Heart right ventricle (tissue), 16 donors: ENCODE data around the gene ATP4A. TPM values are rescaled to one million over a fixed set of nuclear protein-coding genes. Genes with fewer than 3 reads are reported as not detected.

Source experiments
- ATAC-seq, 8 donors: fragments of 200-7000 bp; cut with Tn5 transposase; one replicate each; pipeline ENCODE4 v1.9.1; 2020; ENCODE audit warnings: mild to moderate bottlenecking in 8 of 8, moderate library complexity in 8 of 8, moderate number of reproducible peaks in 1 of 8
- DNase-seq, 2 donors: peaks; one replicate each; pipeline ENCODE4 v3.0.0-alpha.2; 2020
- H3K27ac ChIP-seq, 10 donors: fragments of 200-600 bp; sonication (generic) in 2 of 10; one replicate each; pipeline versions ENCODE4 v1.5.0 to v1.8.0; 2020 to 2022; ENCODE audit warnings: mild to moderate bottlenecking in 3 of 10
- H3K27me3 ChIP-seq, 7 donors: fragments of 200-600 bp; one replicate each; pipeline ENCODE4 v1.8.0; 2021 to 2022; ENCODE audit warnings: mild to moderate bottlenecking in 2 of 7
- H3K36me3 ChIP-seq, 9 donors: fragments of 200-600 bp; sonication (generic) in 1 of 9; one replicate each; pipeline versions ENCODE4 v1.5.0 to v1.8.0; 2020 to 2022; ENCODE audit warnings: mild to moderate bottlenecking in 2 of 9
- H3K4me1 ChIP-seq, 9 donors: fragments of 200-600 bp; sonication (generic) in 1 of 9; one replicate each; pipeline versions ENCODE4 v1.5.0 to v1.8.0; 2020 to 2022; ENCODE audit warnings: mild to moderate bottlenecking in 4 of 9
- H3K4me3 ChIP-seq, 10 donors: fragments of 200-600 bp; sonication (generic) in 2 of 10; one replicate each; pipeline versions ENCODE4 v1.5.0 to v1.8.0; 2020 to 2022; ENCODE audit warnings: mild to moderate bottlenecking in 7 of 10, moderate library complexity in 2 of 10
- H3K9me3 ChIP-seq, 11 donors: fragments of 200-600 bp in 10 of 11; sonication (generic) in 2 of 11; one replicate each; pipeline versions ENCODE4 v1.5.0 to v1.8.0; 2013 to 2022; ENCODE audit warnings: mild to moderate bottlenecking in 2 of 11, control low read depth in 1 of 11, moderate library complexity in 1 of 11
- CTCF ChIP-seq, 9 donors: fragments of 200-600 bp; sonication (generic) in 2 of 9; IDR thresholded peaks; one replicate each; pipeline versions ENCODE4 v1.5.0 to v1.8.0; 2021 to 2022; ENCODE audit warnings: antibody characterized with exemption in 9 of 9, mild to moderate bottlenecking in 5 of 9, moderate library complexity in 1 of 9
- WGBS, 2 donors: extraction: QIAGEN DNeasy Blood & Tissue Kit; methylation state at CpG; one replicate each; pipeline ENCODE4 v1.1.7; 2013; ENCODE audit warnings: inconsistent platforms in 1 of 2; 5-methylcytosine and 5-hydroxymethylcytosine counted together
- intact Hi-C, 10 donors: fragments of 100-400 bp; cut with DNase I; formaldehyde crosslinking; loops; one replicate each; pipeline versions ENCODE4 v1.11.1 to v1.14.2; 2022
- polyA plus RNA-seq, 2 donors: library from polyadenylated mRNA; stranded (reverse); fragments of 200-250 nt; gene quantifications; one replicate each; pipeline ENCODE4 v1.2.3, GENCODE V29; 2013
- total RNA-seq, 10 donors: library from RNA; stranded (reverse); fragmentation: NEBNext Ultra II Directional in 3 of 10; extraction: Animal tissue kit (Norgen Biotek cat#: 25700) in 3 of 10; gene quantifications; one replicate each; pipeline versions ENCODE4 v1.2.1 to v1.2.4, GENCODE V29; 2021 to 2023
- donor health status: Arrhythmogenic right ventricular cardiomyopathy.
- donor health status: ischemic (EF 13 %, LVEDD 7.1; RV severe dilation, severe dysfunction).
- donor health status: healthy with polysubstance abuse.
- donor health status: DM: no; HTN: yes; CAD: no.
- donor health status: DM: no; HTN: no; CAD: no.
- donor health status: ischemic (EF 25% LVEDD 6.9; RV normal size, moderate dysfunction).
- donor health status: ischemic (EF 25% LVEDD 5.7; RV mildly dilated, moderate dysfunction).
- donor health status: healthy.
- donor health status: DM: yes; HTN: yes; CAD: no.
- donor health status: Ischemic cardiomyopathy.
- donor health status: ischemic (EF 35%, LVEDD 5.7; RV mildly dilated, moderate dysfunction).
- donor health status: nonischemic (EF 11% LVEDD 7.7; RV severe dilation, severe dysfunction).
- donor health status: DM: yes; HTN: yes; CAD: no.
- donor health status: PGD.
- donor health status: ischemic (EF 29% LVEDD 5.4; RV normal size, mild dysfunction).
- donor health status: nonischemic (EF 23%, LVEDD 6.1; RV moderate dilation, normal function).

The ATP4A gene
- total and polyA plus RNA-seq, 12 donors = not detected

- DNase-seq (no peak), ATAC-seq (no peak)
- Histone ChIP-seq H3K4me1 (no peaks in the 10 kb centered on the region), H3K27me3 (peaks cover 0 to 14% (median 5%) of the 10 kb centered on the region in 7 donors), H3K36me3 (no peaks in the 10 kb centered on the region), H3K4me3 (no peak overlapping the region), H3K27ac (no peak overlapping the region), H3K9me3 (peaks cover 0 to 26% (median 9%) of the 10 kb centered on the region in 11 donors)
- TF ChIP-seq CTCF (IDR thresholded peaks at IDR 0.05) = no peak
- 76 to 85% methylated on average over 1 of the region's 1 CpG for WGBS, 2 donors
- intact Hi-C loops = no loop called here
Measured at GRCh38 chr19:35577918-35578317, 14.5 kb upstream of the ATP4A start.

- Histone ChIP-seq H3K36me3 (no peaks in the 10 kb centered on the region), H3K4me3 (no peak overlapping the region), H3K27ac (no peak overlapping the region), H3K4me1 (no peaks in the 10 kb centered on the region), H3K27me3 (peaks cover 0 to 35% (median 15%) of the 10 kb centered on the region in 7 donors), H3K9me3 (peaks cover 0 to 18% (median 9%) of the 10 kb centered on the region in 11 donors)
- intact Hi-C loops = no loop called here
- WGBS, 2 donors = 84 to 96% methylated on average over 1 of the region's 1 CpG
- ATAC-seq = no peak
- no peak for TF ChIP-seq CTCF (IDR thresholded peaks at IDR 0.05)
- DNase-seq = no peak
Measured at GRCh38 chr19:35571406-35571965, 8.0 kb upstream of the ATP4A start.

- ATAC-seq = no peak
- WGBS, 2 donors = 59 to 65% methylated on average over 5 of the region's 5 CpGs
Measured at GRCh38 chr19:35569281-35569781, 5.9 kb upstream of the ATP4A start.

GRCh38 chr19:35566738-35567137 is 3.3 kb upstream of the ATP4A start:
- H3K9me3 ChIP-seq = no peaks in the 10 kb centered on the region
- peaks cover 0 to 52% (median 32%) of the 10 kb centered on the region in 7 donors for H3K27me3 ChIP-seq
- no peaks in the 10 kb centered on the region for H3K4me1 ChIP-seq
- H3K4me3 ChIP-seq = no peak overlapping the region
- H3K36me3 ChIP-seq = no peaks in the 10 kb centered on the region
- no peak for ATAC-seq
- WGBS, 2 donors = 79 to 83% methylated on average over 7 of the region's 7 CpGs
- H3K27ac ChIP-seq = no peak overlapping the region
- DNase-seq = no peak
- TF ChIP-seq CTCF (IDR thresholded peaks at IDR 0.05) = no peak
- intact Hi-C loops = no loop called here

More at GRCh38 chr19:35569281-35569781, 5.9 kb upstream of the ATP4A start:
- no peak for DNase-seq
- no peaks in the 10 kb centered on the region for H3K4me1 ChIP-seq
- H3K27me3 ChIP-seq = peaks cover 0 to 45% (median 15%) of the 10 kb centered on the region in 7 donors
- no peaks in the 10 kb centered on the region for H3K36me3 ChIP-seq
- H3K9me3 ChIP-seq = peaks cover 0 to 2% (median 0%) of the 10 kb centered on the region in 11 donors
- no peak overlapping the region for H3K4me3 ChIP-seq
- no peak for TF ChIP-seq CTCF (IDR thresholded peaks at IDR 0.05)
- intact Hi-C loops = no loop called here
- H3K27ac ChIP-seq = no peak overlapping the region
